IMR-90 (cell line): ENCODE results near the gene BCL2L2.

Experiments used
- BHLHE40 ChIP-seq: fragments of 150-350 bp; IDR thresholded peaks from 2 replicates; pipeline ENCODE4 v1.6.1; 2016; ENCODE audit warnings: mild to moderate bottlenecking, low read depth, low read length
- CTCF ChIP-seq: conservative IDR thresholded peaks from 2 replicates; pipeline ENCODE4 v1.5.1; 2012; ENCODE audit warnings: mild to moderate bottlenecking, low read depth, low read length, improper control_type of control experiment
- ELK1 ChIP-seq: fragments of 150-350 bp; IDR thresholded peaks from 2 replicates; pipeline ENCODE4 v1.6.1; 2016; ENCODE audit warnings: low read depth, mild to moderate bottlenecking, low read length, moderate library complexity, borderline replicate concordance
- FOS ChIP-seq: fragments of 150-350 bp; IDR thresholded peaks from 2 replicates; pipeline ENCODE4 v1.6.1; 2016; ENCODE audit warnings: low read depth, low read length
- MAFK ChIP-seq: IDR thresholded peaks from 2 replicates; pipeline ENCODE4 v1.6.1; 2012; ENCODE audit warnings: low read depth, low read length, improper control_type of control experiment
- MXI1 ChIP-seq: IDR thresholded peaks from 2 replicates; pipeline ENCODE4 v1.6.1; 2012; ENCODE audit warnings: low read depth, mild to moderate bottlenecking, low read length, moderate library complexity, borderline replicate concordance
- POLR2A ChIP-seq: IDR thresholded peaks from 2 replicates; pipeline ENCODE4 v1.6.1; 2012; ENCODE audit warnings: mild to moderate bottlenecking, low read depth, low read length
- RCOR1 ChIP-seq: IDR thresholded peaks from 2 replicates; pipeline ENCODE4 v1.6.1; 2012; ENCODE audit warnings: mild to moderate bottlenecking, low read length, improper control_type of control experiment; ENCODE audit not compliant: insufficient replicate concordance
- SMC3 ChIP-seq: fragments of 150-350 bp; IDR thresholded peaks from 2 replicates; pipeline ENCODE4 v1.6.1; 2016; ENCODE audit warnings: low read depth, mild to moderate bottlenecking, antibody characterized with exemption, low read length, moderate library complexity

- TF ChIP-seq BHLHE40 (no peak), CTCF (no peak), POLR2A (no peak), FOS (no peak), ELK1 (no peak), SMC3 (no peak), MAFK (no peak), RCOR1 (no peak), MXI1 (no peak)
These were observed 42.7 kb downstream of the BCL2L2 start for GRCh38 chr14:23349156-23349845.
